Measurements from ENCODE around the gene FKBP8.
"Not testable (repeated sequence)": the region's sequence is repeated elsewhere in the genome, so short reads cannot be mapped to it uniquely, and the experiment has no call there.

Gene FKBP8

GRCh38 chr19:18542941-18543813 is at the start of gene FKBP8:
FKBP8 (minus strand) TSS chr19:18543573; CDS start chr19:18541970, 1,603 bp downstream.
- DNase-seq = peak; percentile 97

- not testable (repeated sequence) for DNase-seq
Observed at GRCh38 chr19:18592732-18593131, 49.4 kb upstream of the FKBP8 start.

- no peak for DNase-seq
Observed at GRCh38 chr19:18591735-18592385, 48.5 kb upstream of the FKBP8 start.

GRCh38 chr19:18590273-18591272 is 47.2 kb upstream of the FKBP8 start:
- peak; percentile 87 for DNase-seq

- DNase-seq = peak; percentile 65
Observed at GRCh38 chr19:18589380-18590272, 46.3 kb upstream of the FKBP8 start.

- peak; percentile 83 for DNase-seq
Observed at GRCh38 chr19:18588611-18589379, 45.4 kb upstream of the FKBP8 start, which contains the start of gene REX1BD. REX1BD (plus strand) TSS chr19:18588798; CDS start chr19:18588802, 4 bp downstream.

GRCh38 chr19:18587962-18588610 is 44.7 kb upstream of the FKBP8 start:
- DNase-seq = no peak

GRCh38 chr19:18587561-18587960 is 44.2 kb upstream of the FKBP8 start:
- DNase-seq = no peak

- DNase-seq = no peak
Observed at GRCh38 chr19:18586306-18586705, 42.9 kb upstream of the FKBP8 start.

- no peak for DNase-seq
Observed at GRCh38 chr19:18580311-18580710, 36.9 kb upstream of the FKBP8 start.

- DNase-seq = no peak
Observed at GRCh38 chr19:18577365-18577914, 34.1 kb upstream of the FKBP8 start.

GRCh38 chr19:18576383-18576782 is 33.0 kb upstream of the FKBP8 start:
- no peak for DNase-seq

GRCh38 chr19:18574691-18575291 is 31.4 kb upstream of the FKBP8 start:
- DNase-seq = no peak

GRCh38 chr19:18571564-18572344 is 28.4 kb upstream of the FKBP8 start, which contains the start of gene UBA52:
UBA52 (plus strand) TSS chr19:18571857; CDS start chr19:18573301, 1,444 bp downstream.
- peak; percentile 75 for DNase-seq

- no peak for DNase-seq
Observed at GRCh38 chr19:18568367-18568766, 25.0 kb upstream of the FKBP8 start.

- no peak for DNase-seq
Observed at GRCh38 chr19:18566953-18567352, 23.6 kb upstream of the FKBP8 start.

GRCh38 chr19:18562086-18562485 is 18.7 kb upstream of the FKBP8 start:
- no peak for DNase-seq

GRCh38 chr19:18559685-18560084 is 16.3 kb upstream of the FKBP8 start:
- DNase-seq = no peak

GRCh38 chr19:18558604-18559003 is 15.2 kb upstream of the FKBP8 start:
- DNase-seq = no peak

All from 8988T (cell line).